Calu3 (cell line): ENCODE results near the gene CYTH2. TPM values are rescaled to one million over a fixed set of nuclear protein-coding genes. Genes with fewer than 3 reads are reported as not detected.
A peak's percentile ranks its signal among the peaks of the same experiment; 100 is the strongest.
"Not testable (repeated sequence)": the region's sequence is repeated elsewhere in the genome, so short reads cannot be mapped to it uniquely, and the experiment has no call there.

Experiments used
- BruUV-seq: library from RNA; stranded (reverse); fragments of 400-500 nt; replicated peaks from 2 replicates; lab custom pipeline; 2021; lab: Mats Ljungman, UMichigan
- CTCF ChIA-PET: fragments of 300-600 bp; sonication (Branson Sonifier 250); formaldehyde crosslinking; loops from one replicate; lab custom pipeline; 2022; ENCODE audit warnings: antibody characterized with exemption; lab: Charles Lee
- DNase-seq: peaks from one replicate; pipeline ENCODE4 v3.0.0; 2022
- H3K27ac Mint-ChIP-seq: one replicate; pipeline ENCODE4 v1.8.0; 2022; ENCODE audit warnings: mixed read lengths; ENCODE audit not compliant: unreplicated experiment
- H3K27me3 Mint-ChIP-seq: one replicate; pipeline ENCODE4 v1.8.0; 2022; ENCODE audit warnings: mixed read lengths; ENCODE audit not compliant: unreplicated experiment
- H3K36me3 Mint-ChIP-seq: one replicate; pipeline ENCODE4 v1.8.0; 2022; ENCODE audit warnings: mild to moderate bottlenecking, moderate library complexity, mixed read lengths; ENCODE audit not compliant: insufficient read depth, unreplicated experiment
- H3K4me1 Mint-ChIP-seq: one replicate; pipeline ENCODE4 v1.8.0; 2022; ENCODE audit warnings: mild to moderate bottlenecking, low read depth, mixed read lengths; ENCODE audit not compliant: unreplicated experiment
- H3K4me3 Mint-ChIP-seq: one replicate; pipeline ENCODE4 v1.8.0; 2022; ENCODE audit warnings: mild to moderate bottlenecking, low read depth, moderate library complexity, mixed read lengths; ENCODE audit not compliant: unreplicated experiment
- H3K9me3 Mint-ChIP-seq: one replicate; pipeline ENCODE4 v1.8.0; 2022; ENCODE audit warnings: low read depth, mixed read lengths; ENCODE audit not compliant: unreplicated experiment
- CTCF ChIP-seq: fragments of 200-600 bp; IDR thresholded peaks from one replicate; pipeline ENCODE4 v1.8.0; 2022; ENCODE audit warnings: antibody characterized with exemption; ENCODE audit not compliant: unreplicated experiment
- intact Hi-C: fragments of 100-400 bp; cut with micrococcal nuclease; formaldehyde crosslinking; loops from one replicate; pipeline ENCODE4 v1.10.0; 2022; ENCODE audit not compliant: unreplicated experiment
- total RNA-seq: library from RNA; stranded (reverse); gene quantifications from 2 replicates; pipeline ENCODE4 v1.2.3, GENCODE V29; 2022

Gene CYTH2
- total RNA-seq, 1 experiment from 2014 or later, result 109 TPM

- no peak overlapping the region for H3K4me3 Mint-ChIP-seq
- CTCF ChIA-PET, result interaction anchor here (0.5 to 0.6 kb wide), 2 partner anchors 27 to 150 kb away, joined by 3 read pairs; partner anchors contain the start of genes SYNGR4 and TMEM143
- H3K36me3 Mint-ChIP-seq, result peaks cover 9% of the 10 kb centered on the region
- H3K9me3 Mint-ChIP-seq, result no peaks in the 10 kb centered on the region
- TF ChIP-seq CTCF, result no peak
- peaks cover 17% of the 10 kb centered on the region for H3K4me1 Mint-ChIP-seq
- H3K27me3 Mint-ChIP-seq, result no peaks in the 10 kb centered on the region
- H3K27ac Mint-ChIP-seq, result no peak overlapping the region
- intact Hi-C loops, result no loop called here
- no TSS peak for BruUV-seq
- peak; percentile 77 for DNase-seq
These were observed 44.3 kb downstream of the CYTH2 start for GRCh38 chr19:48513289-48514122.

GRCh38 chr19:48514123-48514458 lies 44.9 kb downstream of the CYTH2 start:
- intact Hi-C loops, result no loop called here
- no peaks in the 10 kb centered on the region for H3K27me3 Mint-ChIP-seq
- H3K36me3 Mint-ChIP-seq, result peaks cover 12% of the 10 kb centered on the region
- TF ChIP-seq CTCF, result no peak
- CTCF ChIA-PET, result interaction anchor here (0.5 kb wide), 2 partner anchors 27 to 162 kb away, joined by 3 read pairs; no protein-coding TSS in a partner anchor
- H3K4me1 Mint-ChIP-seq, result peaks cover 17% of the 10 kb centered on the region
- H3K27ac Mint-ChIP-seq, result no peak overlapping the region
- BruUV-seq, result no TSS peak
- no peak for DNase-seq
- no peak overlapping the region for H3K4me3 Mint-ChIP-seq
- no peaks in the 10 kb centered on the region for H3K9me3 Mint-ChIP-seq

GRCh38 chr19:48516536-48516935 lies 47.4 kb downstream of the CYTH2 start:
- TF ChIP-seq CTCF, result no peak
- DNase-seq, result no peak
- no TSS peak for BruUV-seq
- intact Hi-C loops, result no loop called here
- Mint-ChIP-seq H3K4me1 (peaks cover 17% of the 10 kb centered on the region), H3K36me3 (peaks cover 12% of the 10 kb centered on the region), H3K4me3 (no peak overlapping the region), H3K27ac (no peak overlapping the region), H3K9me3 (no peaks in the 10 kb centered on the region), H3K27me3 (no peaks in the 10 kb centered on the region)
- CTCF ChIA-PET, result interaction anchor here (1.4 kb wide), 1 partner anchor 8 kb away, joined by 5 read pairs; no protein-coding TSS in a partner anchor

GRCh38 chr19:48518207-48518606 lies 49.0 kb downstream of the CYTH2 start:
- Mint-ChIP-seq H3K27ac (no peak overlapping the region), H3K4me1 (peaks cover 17% of the 10 kb centered on the region), H3K4me3 (no peak overlapping the region), H3K36me3 (peaks cover 12% of the 10 kb centered on the region), H3K27me3 (no peaks in the 10 kb centered on the region), H3K9me3 (no peaks in the 10 kb centered on the region)
- no peak for DNase-seq
- no peak for TF ChIP-seq CTCF
- no TSS peak for BruUV-seq
- CTCF ChIA-PET, result interaction anchor here (0.6 kb wide), 1 partner anchor 12 kb away, joined by 4 read pairs; no protein-coding TSS in a partner anchor
- intact Hi-C loops, result no loop called here

GRCh38 chr19:48519426-48519825 lies 50.3 kb downstream of the CYTH2 start:
- H3K27me3 Mint-ChIP-seq, intact Hi-C loops, H3K4me1 Mint-ChIP-seq, H3K36me3 Mint-ChIP-seq, DNase-seq, H3K9me3 Mint-ChIP-seq, H3K4me3 Mint-ChIP-seq, BruUV-seq, H3K27ac Mint-ChIP-seq: not testable (repeated sequence)
- CTCF ChIA-PET, result interaction anchor here (0.6 kb wide), 1 partner anchor 407 kb away, joined by 3 read pairs; no protein-coding TSS in a partner anchor
